ENCODE data around the gene KDM4B. TPM values are rescaled to one million over a fixed set of nuclear protein-coding genes. Genes with fewer than 3 reads are reported as not detected.

Gene KDM4B
- total and polyA plus RNA-seq, 7 donors = 9.3 to 45.9 (median 29.5) TPM

GRCh38 chr19:5132698-5133651, 164.1 kb downstream of the KDM4B start:
- no peak overlapping the region for H3K27ac ChIP-seq
- H3K36me3 ChIP-seq (ENCODE audit: insufficient read depth in 1 of 2, low read depth in 1 of 2) = peaks cover 0 to 66% of the 10 kb centered on the region in 2 donors
- H3K27me3 ChIP-seq (ENCODE audit: insufficient read depth in 3 of 3, low read length in 2 of 3) = no peaks in the 10 kb centered on the region
- DNase-seq = no peak
- peaks cover 5% of the 10 kb centered on the region for H3K4me1 ChIP-seq
- no peak for TF ChIP-seq CTCF (IDR thresholded peaks at IDR 0.05)
- 88 to 93% (median 93%) methylated on average over 26 to 27 of the region's 27 CpGs for WGBS, 3 donors
- no peak overlapping the region for H3K4me3 ChIP-seq
- intact Hi-C loops (cut with DNase I) = no loop called here
- no peaks in the 10 kb centered on the region for H3K9me3 ChIP-seq
- no peak for ATAC-seq

GRCh38 chr19:5133986-5134595, 165.2 kb downstream of the KDM4B start:
- Histone ChIP-seq H3K27me3 (ENCODE audit: insufficient read depth in 3 of 3, low read length in 2 of 3) (no peaks in the 10 kb centered on the region), H3K9me3 (no peaks in the 10 kb centered on the region), H3K27ac (no peak overlapping the region), H3K4me1 (no peaks in the 10 kb centered on the region), H3K36me3 (ENCODE audit: insufficient read depth in 1 of 2, low read depth in 1 of 2) (peaks cover 0 to 77% of the 10 kb centered on the region in 2 donors), H3K4me3 (no peak overlapping the region)
- TF ChIP-seq CTCF (IDR thresholded peaks at IDR 0.05) = no peak
- 88 to 95% (median 90%) methylated on average over 30 of the region's 30 CpGs for WGBS, 3 donors
- ATAC-seq = no peak
- intact Hi-C loops (cut with DNase I) = no loop called here
- DNase-seq = no peak

- no peaks in the 10 kb centered on the region for H3K9me3 ChIP-seq
- ATAC-seq (no peak), DNase-seq (no peak)
- no peaks in the 10 kb centered on the region for H3K4me1 ChIP-seq
- TF ChIP-seq CTCF (IDR thresholded peaks at IDR 0.05) = no peak
- no peak overlapping the region for H3K4me3 ChIP-seq
- intact Hi-C loops (cut with DNase I) = loop anchor here in 1 of 2 donors (5.0 kb wide), 1 partner anchor 87 kb away; no protein-coding TSS in a partner anchor
- H3K36me3 ChIP-seq (ENCODE audit: insufficient read depth in 1 of 2, low read depth in 1 of 2) = peaks cover 0 to 83% of the 10 kb centered on the region in 2 donors
- no peaks in the 10 kb centered on the region for H3K27me3 ChIP-seq (ENCODE audit: insufficient read depth in 3 of 3, low read length in 2 of 3)
- WGBS, 3 donors = 68 to 87% (median 76%) methylated on average over 10 of the region's 10 CpGs
- no peak overlapping the region for H3K27ac ChIP-seq
Observed at GRCh38 chr19:5134691-5135090, 165.8 kb downstream of the KDM4B start.

- DNase-seq = no peak
- no peak for TF ChIP-seq CTCF (IDR thresholded peaks at IDR 0.05)
- Histone ChIP-seq H3K4me3 (no peak overlapping the region), H3K9me3 (no peaks in the 10 kb centered on the region), H3K27me3 (ENCODE audit: insufficient read depth in 3 of 3, low read length in 2 of 3) (no peaks in the 10 kb centered on the region), H3K27ac (no peak overlapping the region), H3K4me1 (no peaks in the 10 kb centered on the region), H3K36me3 (ENCODE audit: insufficient read depth in 1 of 2, low read depth in 1 of 2) (peaks cover 0 to 82% of the 10 kb centered on the region in 2 donors)
- 82 to 85% (median 85%) methylated on average over 23 to 25 of the region's 25 CpGs for WGBS, 3 donors
- no peak for ATAC-seq
- intact Hi-C loops (cut with DNase I) = loop anchor here in 1 of 2 donors (5.0 kb wide), 1 partner anchor 89 kb away; no protein-coding TSS in a partner anchor
Observed at GRCh38 chr19:5136073-5136855, 167.4 kb downstream of the KDM4B start.

All from psoas muscle (tissue), 8 donors.